HEK293 (cell line): Measurements from ENCODE around the gene SNX8.

Source experiments
- CTCF ChIP-seq: fragments of 450-650 bp; formaldehyde crosslinking; IDR thresholded peaks from 2 replicates; pipeline ENCODE4 v1.5.1; 2016; ENCODE audit warnings: missing biosample characterization, missing genetic modification characterization
- FEZF1 ChIP-seq: fragments of 450-650 bp; formaldehyde crosslinking; IDR thresholded peaks from 2 replicates; pipeline ENCODE4 v1.5.1; 2016; ENCODE audit warnings: missing biosample characterization, missing genetic modification characterization
- GLI4 ChIP-seq: fragments of 450-650 bp; formaldehyde crosslinking; IDR thresholded peaks from 2 replicates; pipeline ENCODE4 v1.5.1; 2016; ENCODE audit warnings: missing biosample characterization, missing genetic modification characterization
- PBX3 ChIP-seq: sonication (generic); formaldehyde crosslinking; IDR thresholded peaks from 2 replicates; pipeline ENCODE4 v1.8.1; 2022; ENCODE audit warnings: mild to moderate bottlenecking, moderate library complexity, missing genetic modification reagents
- PRDM1 ChIP-seq: fragments of 450-650 bp; formaldehyde crosslinking; IDR thresholded peaks from 2 replicates; pipeline ENCODE4; 2016; ENCODE audit warnings: missing biosample characterization, missing genetic modification characterization
- REST ChIP-seq: fragments of 450-650 bp; formaldehyde crosslinking; IDR thresholded peaks from 2 replicates; pipeline ENCODE4 v1.5.1; 2016; ENCODE audit warnings: missing biosample characterization, missing genetic modification characterization
- SETDB1 ChIP-seq: IDR thresholded peaks from one replicate; pipeline ENCODE4 v1.6.1; 2017; ENCODE audit warnings: mild to moderate bottlenecking, low read length, moderate library complexity, mixed read lengths; ENCODE audit not compliant: insufficient read length
- ZBTB8A ChIP-seq: fragments of 450-650 bp; formaldehyde crosslinking; IDR thresholded peaks from 2 replicates; pipeline ENCODE4 v1.5.1; 2016; ENCODE audit warnings: missing biosample characterization, missing genetic modification characterization
- ZNF274 ChIP-seq, 2 experiments: fragments of 200-500 bp in 1 of 2; fragments of 450-650 bp in 1 of 2; sonication (Bioruptor generic) in 1 of 2; formaldehyde crosslinking in 1 of 2; IDR thresholded peaks; 2 replicates each; pipeline versions ENCODE4 v1.5.1 to v1.6.1; 2014 to 2016; ENCODE audit warnings: borderline replicate concordance in 1 of 2, inconsistent platforms in 1 of 2, low read length in 1 of 2, missing biosample characterization in 1 of 2, missing genetic modification characterization in 1 of 2
- ZNF423 ChIP-seq: fragments of 450-650 bp; formaldehyde crosslinking; IDR thresholded peaks from 2 replicates; pipeline ENCODE4 v1.5.1; 2016; ENCODE audit warnings: missing biosample characterization, missing genetic modification characterization
- ZNF670 ChIP-seq: fragments of 450-650 bp; formaldehyde crosslinking; IDR thresholded peaks from 2 replicates; pipeline ENCODE4 v1.5.1; 2016; ENCODE audit warnings: missing biosample characterization, missing genetic modification characterization, low read depth

- TF ChIP-seq SETDB1, result no peak
- no peak for TF ChIP-seq PBX3 (CRISPR knock-in tag)
- no peak; the same call in 1 of the 2 replicates for TF ChIP-seq ZBTB8A (tag by site-specific recombination)
- TF ChIP-seq ZNF274 (IDR thresholded peaks at IDR 0.05; ENCODE audit: low read length), result no peak
- no peak for TF ChIP-seq ZNF274 (tag by site-specific recombination; IDR thresholded peaks at IDR 0.05; ENCODE audit: borderline replicate concordance)
- TF ChIP-seq ZNF423, result no peak
- no peak for TF ChIP-seq FEZF1
- TF ChIP-seq ZNF670 (tag by site-specific recombination), result no peak
- TF ChIP-seq REST, result no peak
- TF ChIP-seq PRDM1 (tag by site-specific recombination), result no peak
- TF ChIP-seq CTCF (tag by site-specific recombination), result no peak
- TF ChIP-seq GLI4, result no peak
Observed at GRCh38 chr7:2231992-2232765, 82.1 kb downstream of the SNX8 start.
